K562 (cell line): Measurements from ENCODE around the gene HRCT1. TPM values are rescaled to one million over a fixed set of nuclear protein-coding genes. Genes with fewer than 3 reads are reported as not detected.
A peak's percentile ranks its signal among the peaks of the same experiment; 100 is the strongest.

Experiments used
- REST ChIP-seq, 2 experiments: fragments of 450-650 bp; formaldehyde crosslinking in 1 of 2; IDR thresholded peaks; 2 replicates each; pipeline versions ENCODE4 v1.4.0 to v1.6.1; 2014 to 2020; ENCODE audit warnings: mild to moderate bottlenecking in 2 of 2, borderline replicate concordance in 1 of 2, low read depth in 1 of 2
- polyA plus RNA-seq, 8 experiments: library from polyadenylated mRNA; depleted of rRNA in 4 of 8; stranded (reverse) in 5 of 8; unstranded in 3 of 8; fragments of >200 nt; fragmentation: Nextera tagmentation in 2 of 8; fragmentation: Illumina TruSeq in 1 of 8; extraction: Ambion mirVana in 2 of 8; extraction: Trizol in 1 of 8; gene quantifications; 2 replicates each; pipeline versions ENCODE4 v1.2.1 to v1.2.3, GENCODE V29; 2011 to 2014; ENCODE audit warnings: inconsistent platforms in 1 of 8, missing spikeins in 1 of 8
- total RNA-seq, 7 experiments: library from RNA; depleted of rRNA in 6 of 7; stranded (reverse); fragments of >200 nt in 6 of 7; fragmentation: Illumina TruSeq in 2 of 7; extraction: Trizol in 2 of 7; gene quantifications; 2 replicates each; pipeline versions ENCODE4 v1.2.1 to v1.2.3, GENCODE V29; 2011 to 2021; ENCODE audit warnings: low replicate concordance in 1 of 7

Gene HRCT1
- total and polyA plus RNA-seq, 9 of the 15 experiments (the other 6 are each of a cell fraction or from before 2014, with no cell fraction given): 0.40 TPM; not detected in 8

- TF ChIP-seq REST (IDR thresholded peaks at IDR 0.05; ENCODE audit: borderline replicate concordance) (peak; percentile 63), REST (CRISPR knock-in tag; IDR thresholded peaks at IDR 0.05; ENCODE audit: low read depth) (no peak)
These were observed 49.0 kb downstream of the HRCT1 start (continued) for GRCh38 chr9:35954942-35955546.
